Uterus (tissue), 4 donors: ENCODE measurements around the gene PAPPA2. TPM values are rescaled to one million over a fixed set of nuclear protein-coding genes. Genes with fewer than 3 reads are reported as not detected.

ENCODE experiments used
- DNase-seq, 2 donors: peaks; one replicate each; pipeline ENCODE4 v3.0.0-alpha.2; 2019 to 2020
- H3K27ac ChIP-seq, 2 donors: fragments of 200-600 bp; sonication (generic); 1 replicate in 1 of 2; 2 replicates in 1 of 2; pipeline ENCODE4 v1.5.1; 2016 to 2018
- H3K27me3 ChIP-seq, 2 donors: fragments of 200-600 bp; sonication (generic); one replicate each; pipeline ENCODE4 v1.5.1; 2018 to 2019; ENCODE audit warnings: control low read depth in 1 of 2
- H3K36me3 ChIP-seq, 2 donors: fragments of 200-600 bp; sonication (generic); one replicate each; pipeline ENCODE4 v1.5.1; 2019; ENCODE audit warnings: control low read depth in 1 of 2
- H3K4me1 ChIP-seq, 2 donors: fragments of 200-600 bp; sonication (generic); one replicate each; pipeline ENCODE4 v1.5.1; 2018 to 2019; ENCODE audit warnings: control low read depth in 1 of 2
- H3K4me3 ChIP-seq, 2 donors: fragments of 200-600 bp; sonication (generic); 1 replicate in 1 of 2; 2 replicates in 1 of 2; pipeline ENCODE4 v1.5.1; 2018 to 2019; ENCODE audit warnings: mild to moderate bottlenecking in 1 of 2
- H3K9me3 ChIP-seq, 2 donors: fragments of 200-600 bp; sonication (generic); one replicate each; pipeline ENCODE4 v1.5.1; 2019; ENCODE audit warnings: control low read depth in 1 of 2
- POLR2A ChIP-seq, 2 donors: fragments of 450-650 bp; IDR thresholded peaks; one replicate each; pipeline ENCODE4 v1.6.1; 2016; ENCODE audit warnings: antibody characterized with exemption in 2 of 2, mild to moderate bottlenecking in 1 of 2, moderate library complexity in 1 of 2
- intact Hi-C: fragments of 100-400 bp; cut with DNase I; formaldehyde crosslinking; loops from one replicate; pipeline ENCODE4 v1.15.1; 2023; ENCODE audit warnings: low total_unique reads
- total RNA-seq, 4 donors: library from RNA; depleted of rRNA in 3 of 4; stranded (reverse); fragments of >200 nt in 3 of 4; gene quantifications; one replicate each; pipeline versions ENCODE4 v1.1.0 to v1.2.4, GENCODE V29; 2014 to 2023
- TF ChIP-seq, protein P1 (sequence below), 4 experiments: fragments of 200-600 bp in 2 of 4; fragments of 450-650 bp in 2 of 4; sonication (generic) in 2 of 4; IDR thresholded peaks; one replicate each; pipeline ENCODE4 v1.5.1; 2016 to 2019; ENCODE audit warnings: antibody characterized with exemption in 4 of 4, mild to moderate bottlenecking in 2 of 4, moderate library complexity in 1 of 4
- donor health status: DM: yes; HTN: yes; CAD: no.

Gene PAPPA2
- total RNA-seq, 4 donors from 2014 or later, result 0.51 to 4.0 (median 0.73) TPM; not detected in 1

DNA sequence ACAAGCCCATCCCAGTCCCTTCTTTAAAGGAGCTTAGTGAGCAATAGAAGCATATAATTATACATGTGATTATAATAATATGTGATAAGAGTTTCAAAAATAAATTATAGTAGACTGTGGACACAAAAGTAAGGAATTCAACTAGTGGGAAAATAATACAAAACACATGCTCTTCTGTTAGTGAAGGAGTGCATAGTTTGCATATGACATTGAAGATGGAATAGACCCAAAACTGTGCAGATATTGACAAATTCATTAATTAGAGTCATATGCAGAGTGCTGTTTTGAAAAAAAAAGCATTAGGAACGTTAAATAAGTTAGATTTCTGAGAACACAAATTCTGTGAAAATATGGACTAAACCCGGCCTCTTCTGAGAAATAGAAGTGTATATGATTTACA lies 422.8 kb downstream of the PAPPA2 start:
- Histone ChIP-seq H3K36me3 (no peaks in the 10 kb centered on the region), H3K9me3 (no peaks in the 10 kb centered on the region), H3K27ac (no peak overlapping the region), H3K4me3 (no peak overlapping the region), H3K27me3 (no peaks in the 10 kb centered on the region), H3K4me1 (no peaks in the 10 kb centered on the region)
- no peak for TF ChIP-seq POLR2A (IDR thresholded peaks at IDR 0.05)
- TF ChIP-seq, protein P1, sequence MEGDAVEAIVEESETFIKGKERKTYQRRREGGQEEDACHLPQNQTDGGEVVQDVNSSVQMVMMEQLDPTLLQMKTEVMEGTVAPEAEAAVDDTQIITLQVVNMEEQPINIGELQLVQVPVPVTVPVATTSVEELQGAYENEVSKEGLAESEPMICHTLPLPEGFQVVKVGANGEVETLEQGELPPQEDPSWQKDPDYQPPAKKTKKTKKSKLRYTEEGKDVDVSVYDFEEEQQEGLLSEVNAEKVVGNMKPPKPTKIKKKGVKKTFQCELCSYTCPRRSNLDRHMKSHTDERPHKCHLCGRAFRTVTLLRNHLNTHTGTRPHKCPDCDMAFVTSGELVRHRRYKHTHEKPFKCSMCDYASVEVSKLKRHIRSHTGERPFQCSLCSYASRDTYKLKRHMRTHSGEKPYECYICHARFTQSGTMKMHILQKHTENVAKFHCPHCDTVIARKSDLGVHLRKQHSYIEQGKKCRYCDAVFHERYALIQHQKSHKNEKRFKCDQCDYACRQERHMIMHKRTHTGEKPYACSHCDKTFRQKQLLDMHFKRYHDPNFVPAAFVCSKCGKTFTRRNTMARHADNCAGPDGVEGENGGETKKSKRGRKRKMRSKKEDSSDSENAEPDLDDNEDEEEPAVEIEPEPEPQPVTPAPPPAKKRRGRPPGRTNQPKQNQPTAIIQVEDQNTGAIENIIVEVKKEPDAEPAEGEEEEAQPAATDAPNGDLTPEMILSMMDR (IDR thresholded peaks at IDR 0.05), result no peak
- DNase-seq, result no peak
- intact Hi-C loops, result no loop called here

DNA sequence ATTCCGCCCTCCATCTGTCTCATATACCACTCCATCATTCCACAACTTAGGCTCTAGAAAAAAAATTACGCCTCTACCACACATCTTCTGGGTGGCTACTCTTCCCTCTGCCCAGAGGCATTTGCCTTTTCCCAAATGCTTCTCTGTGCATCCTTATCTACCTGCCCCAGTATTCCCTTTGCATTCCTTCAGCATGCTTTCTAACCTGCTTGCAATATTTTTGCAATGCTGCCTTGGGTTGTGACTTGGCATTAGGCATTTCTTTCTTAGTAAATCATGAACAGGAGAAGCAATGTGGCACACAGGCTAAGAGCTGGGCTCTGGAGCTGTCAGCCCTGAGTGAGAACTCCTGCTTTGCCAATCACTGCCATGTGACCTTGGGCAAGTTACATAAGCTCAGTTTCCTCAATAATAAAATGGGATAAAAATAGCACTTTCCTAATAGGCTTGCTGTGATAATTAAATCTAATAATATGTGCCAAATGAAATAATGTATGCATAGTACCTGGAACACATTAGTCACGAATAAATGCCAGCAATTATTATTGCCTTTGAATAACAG lies 425.6 kb downstream of the PAPPA2 start:
- Histone ChIP-seq H3K9me3 (no peaks in the 10 kb centered on the region), H3K4me1 (no peaks in the 10 kb centered on the region), H3K27me3 (no peaks in the 10 kb centered on the region), H3K4me3 (no peak overlapping the region), H3K27ac (no peak overlapping the region), H3K36me3 (no peaks in the 10 kb centered on the region)
- intact Hi-C loops, result no loop called here
- DNase-seq, result no peak
- TF ChIP-seq, protein P1 (IDR thresholded peaks at IDR 0.05), result no peak
- TF ChIP-seq POLR2A (IDR thresholded peaks at IDR 0.05), result no peak

DNA sequence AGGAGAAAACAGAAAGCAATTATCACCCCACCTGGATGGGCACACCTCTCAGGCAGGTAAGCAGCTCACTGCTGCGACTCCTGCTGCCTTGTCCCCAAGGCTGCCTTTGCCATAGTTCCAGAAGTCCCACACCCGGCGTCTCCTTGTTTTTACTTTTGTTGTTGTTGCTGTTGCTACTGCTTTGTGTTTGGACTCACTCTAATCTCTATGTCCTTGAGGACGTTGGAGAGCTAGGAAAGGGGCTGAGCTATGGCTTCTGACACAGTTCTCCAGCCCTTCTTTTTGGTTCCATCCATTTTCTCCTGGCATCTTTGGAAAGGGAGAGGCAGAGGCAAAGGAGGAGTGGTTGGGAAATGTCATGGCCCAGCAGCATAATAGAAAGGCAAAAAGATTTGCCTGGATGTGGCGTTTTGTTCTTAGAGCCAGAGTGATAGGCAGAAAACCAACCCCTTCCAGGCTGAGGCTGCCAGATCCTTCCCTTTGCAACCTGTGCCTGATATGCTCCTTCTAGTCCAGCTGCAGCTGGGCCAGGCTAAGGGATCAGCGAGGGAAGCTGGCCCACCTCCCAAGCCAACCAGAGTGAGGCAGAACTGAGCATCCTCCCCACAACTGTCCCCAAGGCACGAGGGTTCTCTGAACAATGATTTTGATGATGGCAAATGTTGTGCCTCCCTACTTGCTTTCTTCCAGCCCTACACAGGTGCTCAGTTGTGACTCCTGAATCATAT lies 430.8 kb downstream of the PAPPA2 start:
- TF ChIP-seq, protein P1 (IDR thresholded peaks at IDR 0.05), result no peak
- TF ChIP-seq POLR2A (IDR thresholded peaks at IDR 0.05), result no peak
- Histone ChIP-seq H3K27me3 (no peaks in the 10 kb centered on the region), H3K27ac (no peak overlapping the region), H3K4me1 (no peaks in the 10 kb centered on the region), H3K9me3 (no peaks in the 10 kb centered on the region), H3K4me3 (no peak overlapping the region), H3K36me3 (no peaks in the 10 kb centered on the region)
- intact Hi-C loops, result no loop called here
- no peak for DNase-seq

- no peaks in the 10 kb centered on the region for H3K27me3 ChIP-seq
Observed at GRCh38 chr1:176894450-176894849, 431.5 kb downstream of the PAPPA2 start.

More at GRCh38 chr1:176894450-176894849, 431.5 kb downstream of the PAPPA2 start:
- no peak for DNase-seq
- TF ChIP-seq, protein P1 (IDR thresholded peaks at IDR 0.05), result no peak
- no peaks in the 10 kb centered on the region for H3K4me1 ChIP-seq
- H3K36me3 ChIP-seq, result no peaks in the 10 kb centered on the region
- intact Hi-C loops, result no loop called here
- H3K27ac ChIP-seq, result no peak overlapping the region
- no peaks in the 10 kb centered on the region for H3K9me3 ChIP-seq
- H3K4me3 ChIP-seq, result no peak overlapping the region
